ENCODE results near the gene EIF3K. TPM values are rescaled to one million over a fixed set of nuclear protein-coding genes. Genes with fewer than 3 reads are reported as not detected.

EIF3K gene
- total and polyA plus RNA-seq, 10 of the 15 experiments (the other 5 are each of a cell fraction or from before 2014, with no cell fraction given): 330 to 927 (median 436) TPM

- TF ChIP-seq CTCF (IDR thresholded peaks at IDR 0.05 in 2 of 3, conservative IDR thresholded peaks at IDR 0.05 in 1 of 3; ENCODE audit: control insufficient read depth in 2 of 3, extremely low read depth in 1 of 3, insufficient read depth in 1 of 3, low read depth in 3 of 3, low read length in 3 of 3): no peak
- no peak for TF ChIP-seq USF1 (IDR thresholded peaks at IDR 0.05; ENCODE audit: borderline replicate concordance, extremely low read length, insufficient read depth, low read depth, low read length)
- no peak for TF ChIP-seq FOXM1 (IDR thresholded peaks at IDR 0.05; ENCODE audit: low read depth, low read length)
- TF ChIP-seq ZBTB11 (CRISPR knock-in tag; IDR thresholded peaks at IDR 0.05): no peak
- TF ChIP-seq ZBTB4 (CRISPR knock-in tag; IDR thresholded peaks at IDR 0.05): no peak
- TF ChIP-seq CHD4 (IDR thresholded peaks at IDR 0.05): no peak
- no peak for TF ChIP-seq NR2F1 (conservative IDR thresholded peaks at IDR 0.05)
- TF ChIP-seq WRNIP1 (IDR thresholded peaks at IDR 0.05; ENCODE audit: borderline replicate concordance, low read depth, low read length): no peak
- no peak for TF ChIP-seq BCL11A (IDR thresholded peaks at IDR 0.05; ENCODE audit: low read depth, low read length)
- TF ChIP-seq POLR2AphosphoS2 (IDR thresholded peaks at IDR 0.05; ENCODE audit: low read depth, low read length): no peak
- no peak for TF ChIP-seq NKRF (conservative IDR thresholded peaks at IDR 0.05)
- no peak for TF ChIP-seq CHD2 (IDR thresholded peaks at IDR 0.05; ENCODE audit: borderline replicate concordance, low read depth, low read length)
Observed at GRCh38 chr19:38654628-38655055, 35.7 kb downstream of the EIF3K start (continued).

All from GM12878 (cell line).